NCI-H345 treated with DMSO at 0.1 percent for 48 hours (cell line): ENCODE results near the gene KIF15.
"Not testable (repeated sequence)": the region's sequence is repeated elsewhere in the genome, so short reads cannot be mapped to it uniquely, and the experiment has no call there.

Source experiments
- DNase-seq: peaks from one replicate; lab custom pipeline; 2025; ENCODE audit not compliant: unreplicated experiment; lab: John Stamatoyannopoulos, UW

The KIF15 gene

GRCh38 chr3:44761424-44762169, at the start of gene KIF15, which contains the start of gene KIAA1143:
KIF15 (plus strand) TSS chr3:44761794; CDS start chr3:44761866, 72 bp downstream.
KIAA1143 (minus strand) TSS chr3:44761619; CDS start chr3:44761602, 17 bp downstream.
- peak; percentile 79 for DNase-seq

- no peak for DNase-seq
Measured at GRCh38 chr3:44712455-44713075, 49.0 kb upstream of the KIF15 start, which contains the start of gene ZNF502. ZNF502 (plus strand) TSS chr3:44712660; CDS start chr3:44720262, 7,602 bp downstream.

- no peak for DNase-seq
Measured at GRCh38 chr3:44721231-44722102, 40.1 kb upstream of the KIF15 start.

GRCh38 chr3:44722103-44722401, 39.5 kb upstream of the KIF15 start:
- no peak for DNase-seq

- DNase-seq = peak; percentile 60
Measured at GRCh38 chr3:44729384-44729910, 32.1 kb upstream of the KIF15 start, which contains the start of gene ZNF501. ZNF501 (plus strand) TSS chr3:44729635; CDS start chr3:44734422, 4,787 bp downstream.

- DNase-seq = no peak
Measured at GRCh38 chr3:44734646-44735168, 26.9 kb upstream of the KIF15 start.

GRCh38 chr3:44761101-44761423, 532 bp upstream of the KIF15 start:
- no peak for DNase-seq

- no peak for DNase-seq
Measured at GRCh38 chr3:44762170-44762677, 630 bp downstream of the KIF15 start.

- no peak for DNase-seq
Measured at GRCh38 chr3:44762690-44763089, 1.1 kb downstream of the KIF15 start.

- no peak for DNase-seq
Measured at GRCh38 chr3:44764248-44764647, 2.7 kb downstream of the KIF15 start.

- no peak for DNase-seq
Measured at GRCh38 chr3:44771424-44772098, 10.0 kb downstream of the KIF15 start.

GRCh38 chr3:44772099-44772442, 10.5 kb downstream of the KIF15 start:
- DNase-seq = no peak

- no peak for DNase-seq
Measured at GRCh38 chr3:44782891-44783290, 21.3 kb downstream of the KIF15 start.

- no peak for DNase-seq
Measured at GRCh38 chr3:44795197-44795596, 33.6 kb downstream of the KIF15 start.

GRCh38 chr3:44802011-44802410, 40.4 kb downstream of the KIF15 start:
- DNase-seq = no peak

- DNase-seq = no peak
Measured at GRCh38 chr3:44803298-44803697, 41.7 kb downstream of the KIF15 start.

- no peak for DNase-seq
Measured at GRCh38 chr3:44805960-44806359, 44.4 kb downstream of the KIF15 start.

GRCh38 chr3:44814751-44815150, 53.2 kb downstream of the KIF15 start:
- DNase-seq = no peak

GRCh38 chr3:44816334-44816733, 54.7 kb downstream of the KIF15 start:
- DNase-seq = not testable (repeated sequence)

- DNase-seq = not testable (repeated sequence)
Measured at GRCh38 chr3:44821206-44821605, 59.6 kb downstream of the KIF15 start.
